Uterus (tissue), 2 donors: ENCODE data around the gene DEK.

Experiments used
- POLR2A ChIP-seq, 2 donors: fragments of 450-650 bp; IDR thresholded peaks; one replicate each; pipeline ENCODE4 v1.6.1; 2016; ENCODE audit warnings: antibody characterized with exemption in 2 of 2, mild to moderate bottlenecking in 1 of 2, moderate library complexity in 1 of 2
- TF ChIP-seq, protein P1 (sequence below), 4 experiments: fragments of 200-600 bp in 2 of 4; fragments of 450-650 bp in 2 of 4; sonication (generic) in 2 of 4; IDR thresholded peaks; one replicate each; pipeline ENCODE4 v1.5.1; 2016 to 2019; ENCODE audit warnings: antibody characterized with exemption in 4 of 4, mild to moderate bottlenecking in 2 of 4, moderate library complexity in 1 of 4

DNA sequence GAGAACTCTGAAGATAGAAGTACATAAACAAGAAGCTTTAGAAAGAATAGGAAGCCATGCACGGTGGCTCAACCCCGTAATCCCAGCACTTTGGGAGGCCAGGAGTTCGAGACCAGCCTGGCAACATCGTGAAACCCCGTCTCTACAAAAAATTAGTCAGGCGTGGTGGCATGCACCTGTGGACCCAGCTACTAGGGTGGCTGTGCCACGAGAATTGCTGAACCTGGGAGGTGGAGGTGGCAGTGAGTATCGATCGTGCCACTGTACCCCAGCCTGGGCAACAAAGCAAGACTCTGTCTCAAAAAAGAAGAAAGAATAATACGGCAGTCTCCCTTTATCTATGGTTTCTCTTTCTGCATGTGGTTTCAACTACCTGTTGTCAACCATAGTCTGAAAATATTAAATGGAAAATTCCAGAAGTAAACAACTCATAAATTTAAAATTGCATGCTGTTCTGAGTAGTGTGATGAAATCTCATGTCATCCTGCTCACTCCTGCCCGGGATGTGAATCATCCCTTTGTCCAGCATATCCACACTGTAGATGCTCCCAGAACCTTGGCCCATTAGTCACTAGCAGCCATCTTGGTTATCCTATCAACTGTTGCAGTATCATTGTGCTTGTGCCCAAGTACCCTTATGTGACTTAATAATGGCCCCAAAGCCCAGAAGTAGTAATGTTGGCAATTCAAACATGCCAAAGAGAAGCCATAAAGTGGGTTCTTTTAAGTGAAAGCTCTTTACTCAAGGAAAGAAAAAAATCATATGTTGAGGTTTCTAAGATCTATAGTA, 22.1 kb downstream of the DEK start:
- TF ChIP-seq, protein P1, sequence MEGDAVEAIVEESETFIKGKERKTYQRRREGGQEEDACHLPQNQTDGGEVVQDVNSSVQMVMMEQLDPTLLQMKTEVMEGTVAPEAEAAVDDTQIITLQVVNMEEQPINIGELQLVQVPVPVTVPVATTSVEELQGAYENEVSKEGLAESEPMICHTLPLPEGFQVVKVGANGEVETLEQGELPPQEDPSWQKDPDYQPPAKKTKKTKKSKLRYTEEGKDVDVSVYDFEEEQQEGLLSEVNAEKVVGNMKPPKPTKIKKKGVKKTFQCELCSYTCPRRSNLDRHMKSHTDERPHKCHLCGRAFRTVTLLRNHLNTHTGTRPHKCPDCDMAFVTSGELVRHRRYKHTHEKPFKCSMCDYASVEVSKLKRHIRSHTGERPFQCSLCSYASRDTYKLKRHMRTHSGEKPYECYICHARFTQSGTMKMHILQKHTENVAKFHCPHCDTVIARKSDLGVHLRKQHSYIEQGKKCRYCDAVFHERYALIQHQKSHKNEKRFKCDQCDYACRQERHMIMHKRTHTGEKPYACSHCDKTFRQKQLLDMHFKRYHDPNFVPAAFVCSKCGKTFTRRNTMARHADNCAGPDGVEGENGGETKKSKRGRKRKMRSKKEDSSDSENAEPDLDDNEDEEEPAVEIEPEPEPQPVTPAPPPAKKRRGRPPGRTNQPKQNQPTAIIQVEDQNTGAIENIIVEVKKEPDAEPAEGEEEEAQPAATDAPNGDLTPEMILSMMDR (IDR thresholded peaks at IDR 0.05): no peak
- no peak for TF ChIP-seq POLR2A (IDR thresholded peaks at IDR 0.05)
